Spinal cord (tissue), 10 donors: ENCODE data around the gene UFC1. TPM values are rescaled to one million over a fixed set of nuclear protein-coding genes. Genes with fewer than 3 reads are reported as not detected.

Experiments used
- DNase-seq, 6 donors: peaks; one replicate each; pipeline versions ENCODE4 v3.0.0 to v3.0.0-alpha.2; 2013 to 2015; ENCODE audit warnings: low spot score in 6 of 6, low read depth in 4 of 6
- H3K27ac ChIP-seq: one replicate; pipeline ENCODE4 v1.5.1; 2013; ENCODE audit warnings: low read depth, low read length, control low read depth
- H3K27me3 ChIP-seq: one replicate; pipeline ENCODE4 v1.6.1; 2013; ENCODE audit warnings: low read length; ENCODE audit not compliant: control insufficient read depth, insufficient read depth
- H3K36me3 ChIP-seq: one replicate; pipeline ENCODE4 v1.6.1; 2013; ENCODE audit warnings: low read length; ENCODE audit not compliant: control insufficient read depth, insufficient read depth
- H3K4me1 ChIP-seq: one replicate; pipeline ENCODE4 v1.6.1; 2013; ENCODE audit warnings: low read length; ENCODE audit not compliant: control insufficient read depth, insufficient read depth
- H3K4me3 ChIP-seq: one replicate; pipeline ENCODE4 v1.5.1; 2013; ENCODE audit warnings: low read depth, low read length, control low read depth
- H3K9me3 ChIP-seq: one replicate; pipeline ENCODE4 v1.6.1; 2013; ENCODE audit warnings: low read length; ENCODE audit not compliant: control insufficient read depth, insufficient read depth
- WGBS: methylation state at CpG from one replicate; pipeline ENCODE4 v1.1.5; 2013; ENCODE audit warnings: missing lambda C conversion rate; ENCODE audit not compliant: insufficient coverage; 5-methylcytosine and 5-hydroxymethylcytosine counted together
- polyA plus RNA-seq, 2 donors: library from polyadenylated mRNA; unstranded; fragments of 120-200 nt; gene quantifications; one replicate each; pipeline ENCODE4 v1.2.1, GENCODE V29; 2013; ENCODE audit not compliant: insufficient read length in 2 of 2
- total RNA-seq, 2 donors: library from RNA; depleted of rRNA in 1 of 2; stranded (reverse); fragments of 120-200 nt in 1 of 2; fragments of >200 nt in 1 of 2; gene quantifications; one replicate each; pipeline versions ENCODE4 v1.2.3 to v1.2.4, GENCODE V29; 2013 to 2014
- donor health status: healthy.

UFC1 gene
- total and polyA plus RNA-seq, 4 donors, result 86.9 to 165 (median 141) TPM

DNA sequence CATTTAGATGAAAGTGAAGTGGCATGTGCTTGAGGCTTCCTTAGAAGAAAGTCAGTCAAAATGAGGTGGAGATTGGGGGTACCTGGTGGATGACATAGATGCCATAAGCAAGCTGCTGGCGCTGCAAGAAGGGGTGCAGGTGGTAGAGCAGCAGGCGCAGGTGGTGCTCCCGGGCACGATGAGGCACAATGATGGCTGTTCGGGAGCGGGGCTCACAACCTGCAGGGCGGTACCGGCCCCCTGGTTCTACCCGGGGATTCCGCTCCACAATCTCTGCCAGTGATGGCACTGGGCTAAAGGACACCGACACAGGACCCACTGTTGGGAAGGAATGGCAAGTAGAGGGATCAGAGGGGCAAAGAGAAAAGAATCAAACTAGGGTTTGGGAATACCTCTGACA is 21.1 kb downstream of the UFC1 start:
- H3K27me3 ChIP-seq, result no peaks in the 10 kb centered on the region
- no peak overlapping the region for H3K4me3 ChIP-seq
- H3K9me3 ChIP-seq, result no peaks in the 10 kb centered on the region
- H3K4me1 ChIP-seq, result peaks cover 13% of the 10 kb centered on the region
- no peak overlapping the region for H3K27ac ChIP-seq
- H3K36me3 ChIP-seq, result peaks cover 57% of the 10 kb centered on the region
- WGBS, result 98% methylated on average over 11 of the region's 11 CpGs
- no peak for DNase-seq

DNA sequence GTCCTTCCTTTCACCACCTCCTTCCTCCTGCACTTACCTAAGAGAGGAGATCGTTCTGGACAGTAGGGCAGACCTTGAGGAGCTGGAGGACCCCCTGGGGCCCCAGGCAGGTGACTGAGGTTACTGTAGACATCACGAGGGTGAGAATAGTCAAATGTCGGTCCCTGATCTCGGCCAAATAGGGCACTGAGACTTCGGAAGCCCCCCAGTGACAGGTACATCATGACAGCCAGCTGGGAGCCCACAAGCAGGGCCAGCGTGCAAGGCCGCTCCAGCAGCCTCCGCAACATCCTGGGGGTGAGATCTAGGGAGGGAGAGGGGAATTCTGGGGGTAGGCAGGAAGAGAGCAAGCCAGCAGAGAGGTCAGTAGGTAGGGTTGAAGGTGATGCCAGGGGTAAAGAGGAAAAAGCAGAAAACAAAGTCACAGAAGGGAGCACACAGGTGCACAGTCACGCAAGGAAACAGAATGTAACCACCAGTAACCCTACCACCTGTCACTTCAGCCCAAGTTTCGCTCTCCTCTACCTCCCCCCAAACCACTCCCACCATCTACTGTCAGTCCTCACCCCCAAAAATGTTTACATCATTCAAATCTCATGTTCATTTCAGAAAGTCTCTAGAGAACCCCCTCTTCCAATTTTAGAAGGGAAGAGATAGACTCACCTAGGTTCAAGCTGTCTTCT is 22.1 kb downstream of the UFC1 start:
- no peaks in the 10 kb centered on the region for H3K27me3 ChIP-seq
- no peaks in the 10 kb centered on the region for H3K9me3 ChIP-seq
- DNase-seq, result no peak
- peaks cover 48% of the 10 kb centered on the region for H3K36me3 ChIP-seq
- H3K27ac ChIP-seq, result no peak overlapping the region
- peaks cover 13% of the 10 kb centered on the region for H3K4me1 ChIP-seq
- 89% methylated on average over 10 of the region's 10 CpGs for WGBS
- peak overlapping the region; percentile 91 for H3K4me3 ChIP-seq

DNA sequence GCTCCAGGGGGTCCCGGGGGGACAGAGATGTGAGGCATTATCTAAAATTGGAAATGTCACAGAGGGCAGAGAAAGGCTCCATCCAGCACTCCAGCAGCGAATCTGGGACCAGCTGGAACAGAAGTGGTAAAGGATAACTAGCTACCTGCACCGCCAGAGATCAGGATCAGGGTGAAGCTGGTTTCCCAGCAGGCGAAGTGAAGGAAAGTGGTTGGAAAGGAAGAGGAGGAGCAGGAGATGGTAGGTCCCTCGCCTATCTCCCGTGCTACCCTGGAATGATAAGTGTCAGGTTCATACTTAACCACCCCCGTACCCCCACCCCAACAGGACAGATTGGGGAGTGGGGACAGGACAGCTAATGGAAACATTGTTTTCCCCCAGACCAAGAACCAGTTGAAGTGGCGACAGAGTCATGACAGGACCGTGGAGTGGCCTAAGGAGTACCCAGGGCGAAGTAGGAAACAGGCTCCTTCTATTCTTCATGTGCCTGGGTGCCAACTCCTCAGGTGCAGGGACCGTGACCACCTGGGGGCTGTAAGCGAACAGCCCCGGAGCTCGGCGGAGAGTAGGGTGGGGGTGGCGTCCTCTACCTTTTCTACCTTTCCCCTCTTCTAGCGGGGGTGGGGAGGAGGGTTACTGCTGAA is 22.8 kb downstream of the UFC1 start:
- 37% methylated on average over 6 of the region's 17 CpGs for WGBS
- no peaks in the 10 kb centered on the region for H3K9me3 ChIP-seq
- H3K4me3 ChIP-seq, result peak overlapping the region; percentile 91
- H3K36me3 ChIP-seq, result peaks cover 41% of the 10 kb centered on the region
- H3K4me1 ChIP-seq, result peaks cover 13% of the 10 kb centered on the region
- no peak for DNase-seq
- no peaks in the 10 kb centered on the region for H3K27me3 ChIP-seq
- H3K27ac ChIP-seq, result peak overlapping the region; percentile 75

DNA sequence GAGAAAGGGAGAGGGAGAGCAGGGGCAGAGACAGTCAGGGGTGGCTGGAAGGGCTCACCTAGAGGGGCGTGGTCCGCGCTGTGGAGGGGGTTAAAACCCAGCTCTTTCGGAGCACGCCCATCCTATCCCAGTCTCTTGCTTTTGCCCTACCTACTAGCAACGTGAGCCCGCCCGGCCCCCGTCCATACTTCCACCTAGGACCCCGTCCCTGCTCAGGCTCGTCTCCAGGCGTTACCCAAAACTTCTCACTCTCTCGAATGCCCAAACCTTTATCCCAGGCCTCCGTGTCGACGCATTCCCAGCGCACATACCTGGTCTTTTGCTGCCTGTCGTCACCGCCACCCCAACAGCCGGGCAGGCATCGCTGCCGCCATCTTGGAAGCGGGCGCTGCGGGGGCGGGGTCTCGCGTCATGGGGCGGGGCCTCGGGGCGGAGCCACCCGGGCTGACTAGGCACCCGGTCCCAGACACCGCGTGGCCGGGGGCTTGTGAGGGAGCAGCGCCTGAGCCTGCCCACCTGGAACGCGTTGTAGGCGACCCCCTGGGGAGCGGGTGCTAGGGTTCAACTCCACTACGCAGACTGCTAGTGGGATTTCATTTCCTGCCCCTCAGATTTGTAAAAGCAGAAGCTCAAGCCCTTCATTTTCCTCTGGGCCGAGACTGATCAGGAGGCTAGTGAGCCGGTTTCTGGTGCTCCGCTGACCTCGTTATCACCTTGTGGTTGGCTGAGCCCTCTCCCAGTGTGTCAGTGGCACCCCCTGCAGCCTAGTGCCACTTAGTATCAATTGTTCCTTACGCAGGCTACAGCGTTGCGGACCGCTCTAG is 23.5 kb downstream of the UFC1 start, which contains the start of gene B4GALT3:
B4GALT3 (minus strand) TSS at position 396 of the 824 bp plus-strand sequence. CDS start 1,447 bp downstream, outside the sequence.
- H3K27me3 ChIP-seq, result no peaks in the 10 kb centered on the region
- H3K4me3 ChIP-seq, result peak within 1 kb of the TSS; percentile 91
- H3K9me3 ChIP-seq, result no peaks in the 10 kb centered on the region
- H3K4me1 ChIP-seq, result peaks cover 13% of the 10 kb centered on the region
- H3K36me3 ChIP-seq, result peaks cover 34% of the 10 kb centered on the region
- under 1% methylated on average over 45 of the region's 50 CpGs for WGBS
- peak within 1 kb of the TSS; percentile 75 for H3K27ac ChIP-seq
- peak in 5 of 6 donors; percentile 71 to 96 (median 82) for DNase-seq

DNA sequence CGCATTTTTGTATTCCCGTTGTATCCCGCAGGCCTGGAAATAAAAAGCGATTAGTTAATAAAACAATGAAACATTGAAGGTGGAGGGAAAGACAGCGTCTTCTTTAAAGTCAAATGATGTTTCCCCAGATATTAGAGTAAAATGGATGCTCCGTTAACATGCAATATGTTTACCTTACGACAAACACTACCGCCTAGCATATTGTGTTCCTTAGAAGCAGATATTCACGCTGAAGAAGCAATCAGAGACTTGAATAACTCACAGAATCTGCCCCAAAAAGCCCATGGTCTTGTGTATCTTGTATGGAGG is 24.1 kb downstream of the UFC1 start:
- WGBS, result 17% methylated on average over 1 of the region's 9 CpGs
- DNase-seq, result no peak
- peak overlapping the region; percentile 91 for H3K4me3 ChIP-seq
- H3K9me3 ChIP-seq, result no peaks in the 10 kb centered on the region
- peaks cover 28% of the 10 kb centered on the region for H3K36me3 ChIP-seq
- H3K4me1 ChIP-seq, result peaks cover 13% of the 10 kb centered on the region
- H3K27ac ChIP-seq, result peak overlapping the region; percentile 75
- H3K27me3 ChIP-seq, result no peaks in the 10 kb centered on the region

DNA sequence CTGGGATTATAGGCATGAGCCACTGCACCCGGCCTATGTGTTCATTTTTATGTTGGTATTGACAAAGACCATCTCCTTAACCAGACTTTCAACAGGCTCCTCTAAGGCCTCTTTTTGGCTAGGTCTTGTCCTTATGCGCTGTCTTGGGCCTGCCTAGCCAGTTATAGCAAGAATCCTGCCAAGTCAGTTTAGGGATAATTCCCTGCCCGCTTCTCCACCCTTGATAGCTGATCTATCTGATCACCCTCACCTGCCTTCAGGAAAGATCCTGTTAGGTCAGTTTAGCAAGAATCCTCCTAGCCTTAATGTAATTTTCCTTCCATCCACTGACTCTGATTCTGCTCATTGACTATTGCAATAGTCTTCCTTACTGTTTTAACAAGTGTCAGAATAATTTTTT is 25.9 kb downstream of the UFC1 start:
- Histone ChIP-seq H3K36me3 (peaks cover 15% of the 10 kb centered on the region), H3K27me3 (no peaks in the 10 kb centered on the region), H3K4me1 (peaks cover 13% of the 10 kb centered on the region), H3K9me3 (no peaks in the 10 kb centered on the region), H3K4me3 (no peak overlapping the region), H3K27ac (no peak overlapping the region)
- 100% methylated on average over 2 of the region's 3 CpGs for WGBS
- no peak for DNase-seq

DNA sequence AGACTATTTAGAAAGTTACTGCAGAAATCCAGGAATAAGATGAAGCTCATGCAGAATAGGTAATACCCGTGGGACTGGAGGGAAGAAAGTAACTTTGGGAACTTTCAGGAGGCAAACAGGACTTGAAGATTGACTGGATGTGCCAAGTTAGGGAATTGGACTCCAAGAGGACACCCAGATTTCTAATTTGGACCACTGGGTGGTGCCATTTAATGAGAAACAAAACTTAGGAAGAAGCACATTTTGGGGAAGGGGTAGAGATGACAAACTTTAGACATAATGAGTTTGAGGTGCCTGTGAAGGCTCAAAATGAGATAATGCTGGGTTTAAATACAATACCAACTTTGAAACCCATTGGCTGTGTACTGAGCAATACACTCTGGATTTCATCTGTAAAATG is 26.9 kb downstream of the UFC1 start:
- 53% methylated on average over 1 of the region's 1 CpG for WGBS
- Histone ChIP-seq H3K4me1 (peaks cover 13% of the 10 kb centered on the region), H3K27me3 (no peaks in the 10 kb centered on the region), H3K4me3 (no peak overlapping the region), H3K9me3 (no peaks in the 10 kb centered on the region), H3K27ac (no peak overlapping the region), H3K36me3 (peaks cover 6% of the 10 kb centered on the region)
- DNase-seq, result peak in 1 of 6 donors; percentile 28

DNA sequence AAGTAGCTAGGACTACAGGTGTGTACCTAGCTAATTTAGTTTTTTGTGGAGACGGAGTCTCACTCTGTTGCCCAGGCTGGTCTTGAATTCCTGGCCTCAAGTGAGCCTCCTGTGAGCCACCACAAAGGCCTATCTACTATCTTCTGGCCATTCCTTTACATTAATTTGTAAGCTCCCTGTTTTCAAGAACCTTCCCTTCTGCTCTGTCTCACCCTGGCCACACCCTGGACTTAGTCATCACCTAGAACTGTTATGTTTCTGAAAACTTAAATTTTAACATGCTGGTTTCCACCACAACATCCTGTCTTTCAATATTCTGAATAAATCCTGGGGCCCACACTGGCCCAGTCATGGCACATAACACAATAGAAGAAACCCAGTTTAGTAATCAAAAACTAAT is 28.4 kb downstream of the UFC1 start:
- peaks cover 5% of the 10 kb centered on the region for H3K4me1 ChIP-seq
- H3K4me3 ChIP-seq, result no peak overlapping the region
- no peaks in the 10 kb centered on the region for H3K9me3 ChIP-seq
- WGBS, result 100% methylated on average over 1 of the region's 1 CpG
- DNase-seq, result no peak
- no peak overlapping the region for H3K27ac ChIP-seq
- H3K36me3 ChIP-seq, result no peaks in the 10 kb centered on the region
- H3K27me3 ChIP-seq, result no peaks in the 10 kb centered on the region

DNA sequence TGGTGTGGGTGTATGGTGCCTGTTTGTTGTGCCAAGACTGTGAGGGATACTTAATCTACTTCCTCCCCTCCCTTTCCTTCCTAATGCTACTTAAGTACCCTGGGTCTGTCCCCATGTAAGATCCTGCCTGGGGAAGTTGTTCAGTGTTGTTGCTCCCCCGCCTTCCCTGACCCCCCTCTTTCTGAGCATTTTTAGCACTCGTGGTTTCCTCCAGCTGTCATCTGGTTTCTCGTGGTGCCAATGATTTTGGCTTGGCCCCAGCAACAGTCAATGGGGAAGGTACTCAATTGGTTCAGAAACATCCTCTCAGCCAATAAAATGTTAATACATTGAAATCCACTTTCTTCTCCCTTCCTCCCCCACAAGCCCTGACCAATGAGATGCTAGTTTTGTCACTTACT is 31.5 kb downstream of the UFC1 start:
- Histone ChIP-seq H3K27me3 (no peaks in the 10 kb centered on the region), H3K4me1 (no peaks in the 10 kb centered on the region), H3K4me3 (no peak overlapping the region), H3K27ac (peak overlapping the region; percentile 10), H3K9me3 (no peaks in the 10 kb centered on the region), H3K36me3 (no peaks in the 10 kb centered on the region)
- DNase-seq, result peak in 2 of 6 donors; percentile 86 to 94
- 40% methylated on average over 1 of the region's 3 CpGs for WGBS
